OCI-LY3 (cell line): ENCODE data around the gene RETREG1.

Source experiments
- CTCF ChIP-seq: fragments of 200-600, 300-600 bp; sonication (generic); IDR thresholded peaks from 2 replicates; pipeline ENCODE4 v1.5.1; 2014; ENCODE audit warnings: antibody characterized with exemption, low read length, low read depth
- EZH2phosphoT487 ChIP-seq: fragments of 200-600 bp; shearing (Covaris generic); IDR thresholded peaks from 2 replicates; pipeline ENCODE4 v1.6.1; 2018; ENCODE audit warnings: antibody characterized with exemption, mixed run types, low read depth

GRCh38 chr5:16519435-16519834 lies 97.4 kb downstream of the RETREG1 start:
- TF ChIP-seq CTCF (no peak), EZH2phosphoT487 (no peak)
